D341Med (cell line): ENCODE data around the gene PHF1.

Experiments used
- DNase-seq: peaks from one replicate; pipeline ENCODE4 v3.0.0; 2012; ENCODE audit warnings: low spot score

PHF1 gene

GRCh38 chr6:33458676-33459075 lies 47.9 kb downstream of the PHF1 start:
- no peak for DNase-seq

- DNase-seq = no peak
Measured at GRCh38 chr6:33459226-33459625, 48.4 kb downstream of the PHF1 start.
